Keratinocyte (primary cell): ENCODE results near the gene NPRL2. TPM values are rescaled to one million over a fixed set of nuclear protein-coding genes. Genes with fewer than 3 reads are reported as not detected.
A peak's percentile ranks its signal among the peaks of the same experiment; 100 is the strongest.

Experiments
- DNase-seq: peaks from one replicate; pipeline ENCODE4 v3.0.0-alpha.2; 2011; ENCODE audit warnings: low read depth, missing footprints, low spot score
- FAIRE-seq: peaks from 2 replicates; lab custom pipeline; 2011; peaks lifted over from hg19 to GRCh38; lab: Jason Lieb, UNC
- H2AFZ ChIP-seq: 2 replicates; pipeline ENCODE4 v1.6.0; 2012; ENCODE audit warnings: low read length, control low read depth, inconsistent platforms; ENCODE audit not compliant: control insufficient read depth
- H3K27ac ChIP-seq: 2 replicates; pipeline ENCODE4 v1.5.1; 2011; ENCODE audit warnings: low read length; ENCODE audit not compliant: control insufficient read depth, insufficient read depth
- H3K27me3 ChIP-seq: 3 replicates; pipeline ENCODE4 v1.6.0; 2011; ENCODE audit warnings: low read length; ENCODE audit not compliant: control insufficient read depth, insufficient read depth; ENCODE audit errors: extremely low read depth
- H3K36me3 ChIP-seq, 2 experiments: 2 replicates in 1 of 2; 3 replicates in 1 of 2; pipeline ENCODE4 v1.5.1; 2011; ENCODE audit warnings: low read length in 2 of 2, mild to moderate bottlenecking in 1 of 2; ENCODE audit not compliant: control insufficient read depth in 2 of 2, insufficient read depth in 2 of 2; ENCODE audit errors: extremely low read depth in 1 of 2
- H3K4me1 ChIP-seq: 3 replicates; pipeline ENCODE4 v1.5.1; 2011; ENCODE audit warnings: low read length; ENCODE audit not compliant: control insufficient read depth, insufficient read depth; ENCODE audit errors: extremely low read depth
- H3K4me2 ChIP-seq: 3 replicates; pipeline ENCODE4 v1.6.0; 2011; ENCODE audit warnings: low read depth, low read length; ENCODE audit not compliant: control insufficient read depth, insufficient read depth; ENCODE audit errors: extremely low read depth
- H3K4me3 ChIP-seq, 3 experiments: fragments of 200-600 bp in 1 of 3; sonication (generic) in 1 of 3; 2 replicates in 2 of 3; 3 replicates in 1 of 3; pipeline ENCODE4 v1.5.1; 2011 to 2016; ENCODE audit warnings: low read length in 3 of 3, mild to moderate bottlenecking in 3 of 3, control low read depth in 2 of 3, inconsistent platforms in 1 of 3, low read depth in 1 of 3, mixed read lengths in 1 of 3, mixed run types in 1 of 3, moderate library complexity in 1 of 3; ENCODE audit not compliant: control insufficient read depth in 2 of 3, insufficient read depth in 2 of 3; ENCODE audit errors: extremely low read depth in 1 of 3
- H3K79me2 ChIP-seq: 2 replicates; pipeline ENCODE4 v1.6.0; 2012; ENCODE audit warnings: low read length; ENCODE audit not compliant: control insufficient read depth, insufficient read depth
- H3K9ac ChIP-seq: 3 replicates; pipeline ENCODE4 v1.6.0; 2011; ENCODE audit warnings: low read length; ENCODE audit not compliant: control insufficient read depth, insufficient read depth; ENCODE audit errors: extremely low read depth
- H3K9me1 ChIP-seq: 3 replicates; pipeline ENCODE4 v1.6.0; 2011; ENCODE audit warnings: low read length; ENCODE audit not compliant: control insufficient read depth, insufficient read depth; ENCODE audit errors: extremely low read depth
- H3K9me3 ChIP-seq: 2 replicates; pipeline ENCODE4 v1.5.1; 2012; ENCODE audit warnings: low read depth, low read length; ENCODE audit not compliant: control insufficient read depth
- H4K20me1 ChIP-seq: 3 replicates; pipeline ENCODE4 v1.6.0; 2011; ENCODE audit warnings: low read length; ENCODE audit not compliant: control insufficient read depth, insufficient read depth; ENCODE audit errors: extremely low read depth
- EZH2 ChIP-seq: IDR thresholded peaks from one replicate; pipeline ENCODE4 v1.6.1; 2012; ENCODE audit warnings: inconsistent platforms, mild to moderate bottlenecking, low read length, moderate library complexity
- dilution Hi-C: fragments of 300-500 bp; cut with MboI; formaldehyde crosslinking; loops from one replicate; pipeline ENCODE4 v1.7.0; 2020; ENCODE audit warnings: low sequenced_read_pairs; ENCODE audit not compliant: extremely low pct_ligation_motif_present
- polyA plus RNA-seq, 5 experiments: library from polyadenylated mRNA; depleted of rRNA in 3 of 5; stranded (reverse) in 3 of 5; stranded (forward) in 1 of 5; unstranded in 1 of 5; fragments of >200 nt; gene quantifications; 1 replicate in 1 of 5; 2 replicates in 3 of 5; 3 replicates in 1 of 5; pipeline versions ENCODE4 v1.2.1 to v1.2.3, GENCODE V29; 2011 to 2012; ENCODE audit warnings: missing spikeins in 2 of 5, low read depth in 1 of 5, low replicate concordance in 1 of 5
- TF ChIP-seq, protein P1 (sequence below), 3 experiments: IDR thresholded peaks in 1 of 3; conservative IDR thresholded peaks in 1 of 3; optimal IDR thresholded peaks in 1 of 3; 2 replicates in 2 of 3; 3 replicates in 1 of 3; pipeline versions ENCODE3 to v1.5.1; 2011; ENCODE audit warnings: low read length in 3 of 3, mild to moderate bottlenecking in 3 of 3, moderate library complexity in 2 of 3, control low read depth in 1 of 3, inconsistent platforms in 1 of 3; ENCODE audit not compliant: insufficient read depth in 2 of 3; ENCODE audit errors: extremely low read depth in 1 of 3

Gene NPRL2
- polyA plus RNA-seq, 1 donor (not counting 4 experiments of a cell fraction or from before 2014, with no cell fraction given): 20.6 TPM

DNA sequence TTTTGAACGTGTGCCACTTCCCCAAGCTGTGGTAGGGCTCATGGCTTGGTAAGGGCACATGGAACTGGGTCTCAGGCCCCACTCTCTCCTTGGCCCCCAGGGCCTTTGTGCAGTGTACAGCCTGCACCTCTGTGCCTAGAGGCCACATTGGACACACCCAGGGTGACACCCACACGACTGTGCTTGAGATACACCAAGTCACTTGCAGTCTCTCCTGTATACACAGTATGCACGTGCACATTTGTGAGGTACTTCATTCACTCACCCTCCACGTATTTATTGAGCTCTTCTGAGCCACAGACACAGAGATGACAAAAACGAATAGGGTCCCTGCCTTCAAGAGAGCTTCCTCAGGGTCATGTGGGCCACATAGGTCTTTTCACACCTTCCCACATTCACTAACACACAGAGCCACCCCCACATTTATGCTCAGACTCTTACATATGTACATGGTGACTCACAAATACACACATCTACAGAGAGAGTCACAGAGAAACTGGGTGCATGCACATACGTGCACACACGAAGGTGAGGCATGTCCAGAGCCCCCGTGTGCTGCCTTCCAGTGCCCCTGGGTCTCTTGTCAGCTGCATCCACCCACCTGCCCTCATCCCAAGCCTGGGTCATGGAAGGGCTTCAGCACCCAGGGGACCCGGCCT, 18.6 kb upstream of the NPRL2 start:
- peaks cover 14% of the 10 kb centered on the region for H3K27me3 ChIP-seq
- H3K4me3 ChIP-seq: no peak overlapping the region
- H3K9ac ChIP-seq: no peak overlapping the region
- no peak overlapping the region for H2AFZ ChIP-seq
- H3K9me3 ChIP-seq: no peaks in the 10 kb centered on the region
- FAIRE-seq (peak; percentile 44), DNase-seq (no peak)
- no peaks in the 10 kb centered on the region for H3K36me3 ChIP-seq
- no peak overlapping the region for H3K27ac ChIP-seq
- dilution Hi-C loops: no loop called here
- no peaks in the 10 kb centered on the region for H3K79me2 ChIP-seq
- H3K4me2 ChIP-seq: no peak overlapping the region
- TF ChIP-seq, protein P1, sequence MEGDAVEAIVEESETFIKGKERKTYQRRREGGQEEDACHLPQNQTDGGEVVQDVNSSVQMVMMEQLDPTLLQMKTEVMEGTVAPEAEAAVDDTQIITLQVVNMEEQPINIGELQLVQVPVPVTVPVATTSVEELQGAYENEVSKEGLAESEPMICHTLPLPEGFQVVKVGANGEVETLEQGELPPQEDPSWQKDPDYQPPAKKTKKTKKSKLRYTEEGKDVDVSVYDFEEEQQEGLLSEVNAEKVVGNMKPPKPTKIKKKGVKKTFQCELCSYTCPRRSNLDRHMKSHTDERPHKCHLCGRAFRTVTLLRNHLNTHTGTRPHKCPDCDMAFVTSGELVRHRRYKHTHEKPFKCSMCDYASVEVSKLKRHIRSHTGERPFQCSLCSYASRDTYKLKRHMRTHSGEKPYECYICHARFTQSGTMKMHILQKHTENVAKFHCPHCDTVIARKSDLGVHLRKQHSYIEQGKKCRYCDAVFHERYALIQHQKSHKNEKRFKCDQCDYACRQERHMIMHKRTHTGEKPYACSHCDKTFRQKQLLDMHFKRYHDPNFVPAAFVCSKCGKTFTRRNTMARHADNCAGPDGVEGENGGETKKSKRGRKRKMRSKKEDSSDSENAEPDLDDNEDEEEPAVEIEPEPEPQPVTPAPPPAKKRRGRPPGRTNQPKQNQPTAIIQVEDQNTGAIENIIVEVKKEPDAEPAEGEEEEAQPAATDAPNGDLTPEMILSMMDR (optimal IDR thresholded peaks at IDR 0.05 in 1 of 3, IDR thresholded peaks at IDR 0.05 in 1 of 3, conservative IDR thresholded peaks at IDR 0.05 in 1 of 3; ENCODE audit: extremely low read depth in 1 of 3, insufficient read depth in 2 of 3, low read length in 3 of 3): no peak
- no peaks in the 10 kb centered on the region for H3K9me1 ChIP-seq
- H4K20me1 ChIP-seq: no peaks in the 10 kb centered on the region
- peaks cover 12% of the 10 kb centered on the region for H3K4me1 ChIP-seq

DNA sequence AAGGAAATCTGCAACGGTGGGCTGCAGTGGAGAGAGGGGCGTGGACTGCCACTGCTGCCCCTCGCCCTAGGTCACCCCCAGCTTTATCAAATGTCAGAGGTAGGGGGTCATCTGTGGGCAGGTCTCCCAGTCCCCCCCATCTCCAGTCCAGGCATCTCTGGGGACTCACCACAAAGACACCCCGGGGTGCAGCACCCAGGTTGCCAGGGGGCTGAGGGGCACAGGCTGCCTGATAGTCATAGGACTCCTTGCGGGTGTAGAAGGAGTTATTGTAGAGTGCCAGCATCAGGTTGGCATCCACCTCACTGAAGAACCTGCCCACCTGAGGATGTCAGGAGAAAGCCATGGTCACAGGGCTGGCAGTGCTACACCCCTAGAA, 15.3 kb upstream of the NPRL2 start:
- H2AFZ ChIP-seq: no peak overlapping the region
- H3K4me3 ChIP-seq: peak overlapping the region; percentile 49 to 80 (median 80)
- H3K27ac ChIP-seq: no peak overlapping the region
- H3K4me2 ChIP-seq: peak overlapping the region; percentile 95
- TF ChIP-seq EZH2: no peak
- TF ChIP-seq, protein P1 (optimal IDR thresholded peaks at IDR 0.05 in 1 of 3, IDR thresholded peaks at IDR 0.05 in 1 of 3, conservative IDR thresholded peaks at IDR 0.05 in 1 of 3; ENCODE audit: extremely low read depth in 1 of 3, insufficient read depth in 2 of 3, low read length in 3 of 3): no peak
- peaks cover 12% of the 10 kb centered on the region for H3K4me1 ChIP-seq
- dilution Hi-C loops: no loop called here
- peaks cover 4% of the 10 kb centered on the region for H3K27me3 ChIP-seq
- H3K9ac ChIP-seq: peak overlapping the region; percentile 69
- no peaks in the 10 kb centered on the region for H3K9me1 ChIP-seq
- no peaks in the 10 kb centered on the region for H3K9me3 ChIP-seq
- H3K79me2 ChIP-seq: no peaks in the 10 kb centered on the region
- DNase-seq (no peak), FAIRE-seq (no peak)
- H4K20me1 ChIP-seq: no peaks in the 10 kb centered on the region
- H3K36me3 ChIP-seq: no peaks in the 10 kb centered on the region
